H1 (cell line): ENCODE results near the gene TBC1D4. TPM values are rescaled to one million over a fixed set of nuclear protein-coding genes. Genes with fewer than 3 reads are reported as not detected.

Source experiments
- CTCF ChIA-PET: fragments of 300-600 bp; sonication (Branson Sonifier 250); formaldehyde crosslinking; loops from one replicate; lab custom pipeline; 2021; ENCODE audit not compliant: partially characterized antibody; lab: Charles Lee
- POLR2A ChIA-PET: fragments of 300-600 bp; sonication (Branson Sonifier 250); formaldehyde crosslinking; loops from one replicate; lab custom pipeline; 2021; ENCODE audit warnings: inconsistent platforms; ENCODE audit not compliant: partially characterized antibody; lab: Charles Lee
- DNase-seq, 2 experiments: peaks; one replicate each; pipeline versions ENCODE4 v3.0.0 to v3.0.0-alpha.2; 2010 to 2022; ENCODE audit warnings: low spot score in 2 of 2, low read depth in 1 of 2, mixed read lengths in 1 of 2
- FAIRE-seq: peaks from 2 replicates; lab custom pipeline; 2011; peaks lifted over from hg19 to GRCh38; lab: Jason Lieb, UNC
- H2AFZ ChIP-seq: 2 replicates; pipeline ENCODE4 v1.8.1; 2012; ENCODE audit warnings: low read length, inconsistent platforms
- H2AK5ac ChIP-seq: 2 replicates; pipeline ENCODE4 v1.6.1; 2013; ENCODE audit warnings: low read depth, low read length
- H2BK120ac ChIP-seq: replicated peaks from 2 replicates; pipeline ENCODE3; 2013; ENCODE audit warnings: low read depth, low read length, inconsistent platforms
- H2BK12ac ChIP-seq: 2 replicates; pipeline ENCODE4 v1.6.1; 2013; ENCODE audit warnings: low read depth, low read length
- H2BK15ac ChIP-seq: 2 replicates; pipeline ENCODE4 v1.6.1; 2013; ENCODE audit warnings: low read length
- H2BK20ac ChIP-seq: 2 replicates; pipeline ENCODE4 v1.6.1; 2013; ENCODE audit warnings: low read length
- H2BK5ac ChIP-seq: 2 replicates; pipeline ENCODE4 v1.6.1; 2013; ENCODE audit warnings: low read depth, low read length
- H3K14ac ChIP-seq: 2 replicates; pipeline ENCODE4 v1.6.1; 2013; ENCODE audit warnings: inconsistent platforms; ENCODE audit not compliant: insufficient read length
- H3K18ac ChIP-seq: 2 replicates; pipeline ENCODE4 v1.6.1; 2013; ENCODE audit warnings: low read length; ENCODE audit errors: extremely low read depth
- H3K23ac ChIP-seq: 2 replicates; pipeline ENCODE4 v1.6.1; 2013; ENCODE audit warnings: inconsistent platforms; ENCODE audit not compliant: insufficient read length
- H3K23me2 ChIP-seq: 2 replicates; pipeline ENCODE4 v1.6.1; 2013; ENCODE audit warnings: low read depth, low read length
- H3K27ac ChIP-seq: 2 replicates; pipeline ENCODE4 v1.6.1; 2011; ENCODE audit warnings: low read depth, low read length, inconsistent platforms
- H3K27me3 ChIP-seq, 4 experiments: replicated peaks in 1 of 4; 1 replicate in 1 of 4; 2 replicates in 3 of 4; pipeline versions ENCODE4 v1.6.1 to v1.8.1; 2011 to 2013; ENCODE audit warnings: low read length in 3 of 4, mild to moderate bottlenecking in 3 of 4, inconsistent platforms in 2 of 4, mixed read lengths in 2 of 4, moderate library complexity in 1 of 4; ENCODE audit not compliant: control insufficient read depth in 3 of 4, insufficient read depth in 3 of 4; ENCODE audit errors: extremely low read depth in 1 of 4
- H3K36me3 ChIP-seq, 4 experiments: 2 replicates each; pipeline versions ENCODE4 v1.6.1 to v1.8.1; 2011 to 2013; ENCODE audit warnings: mild to moderate bottlenecking in 4 of 4, low read length in 3 of 4, moderate library complexity in 2 of 4, control low read depth in 1 of 4, inconsistent platforms in 1 of 4; ENCODE audit not compliant: insufficient read depth in 4 of 4, control insufficient read depth in 2 of 4
- H3K4ac ChIP-seq: replicated peaks from 2 replicates; pipeline ENCODE3; 2013; ENCODE audit warnings: low read length, low read depth, mixed read lengths, inconsistent platforms; ENCODE audit not compliant: insufficient read length
- H3K4me1 ChIP-seq, 4 experiments: replicated peaks in 1 of 4; 1 replicate in 1 of 4; 2 replicates in 3 of 4; pipeline versions ENCODE4 v1.6.1 to v1.8.1; 2011 to 2013; ENCODE audit warnings: low read length in 3 of 4, inconsistent platforms in 2 of 4, mixed read lengths in 1 of 4; ENCODE audit not compliant: insufficient read depth in 4 of 4, control insufficient read depth in 3 of 4
- H3K4me2 ChIP-seq, 2 experiments: 2 replicates each; pipeline versions ENCODE4 v1.6.1 to v1.8.1; 2011 to 2013; ENCODE audit warnings: low read depth in 2 of 2, low read length in 2 of 2, control low read depth in 1 of 2, inconsistent platforms in 1 of 2, mild to moderate bottlenecking in 1 of 2; ENCODE audit not compliant: insufficient read depth in 1 of 2
- H3K4me3 ChIP-seq, 4 experiments: fragments of 200-600, 300-600 bp in 1 of 4; sonication (generic), shearing (Covaris generic), sonication (Bioruptor Twin) in 1 of 4; 2 replicates each; pipeline versions ENCODE4 v1.5.1 to v1.8.1; 2011 to 2016; ENCODE audit warnings: low read length in 4 of 4, low read depth in 3 of 4, control low read depth in 2 of 4, inconsistent platforms in 2 of 4, mild to moderate bottlenecking in 2 of 4, mixed read lengths in 1 of 4, moderate library complexity in 1 of 4; ENCODE audit not compliant: insufficient read depth in 2 of 4; ENCODE audit errors: extremely low read depth in 1 of 4
- H3K56ac ChIP-seq: replicated peaks from 2 replicates; pipeline ENCODE3; 2013; ENCODE audit warnings: low read depth, mild to moderate bottlenecking, mixed read lengths, low read length, inconsistent platforms; ENCODE audit not compliant: insufficient read length
- H3K79me1 ChIP-seq: 2 replicates; pipeline ENCODE4 v1.6.1; 2013; ENCODE audit warnings: low read depth, low read length, control low read depth
- H3K79me2 ChIP-seq, 2 experiments: 2 replicates each; pipeline versions ENCODE4 v1.6.1 to v1.8.1; 2012 to 2013; ENCODE audit warnings: low read length in 2 of 2, mild to moderate bottlenecking in 2 of 2, inconsistent platforms in 1 of 2; ENCODE audit not compliant: insufficient read depth in 2 of 2, control insufficient read depth in 1 of 2
- H3K9ac ChIP-seq, 4 experiments: replicated peaks in 1 of 4; 1 replicate in 1 of 4; 2 replicates in 3 of 4; pipeline versions ENCODE4 v1.6.1 to v1.8.1; 2011 to 2013; ENCODE audit warnings: low read depth in 3 of 4, low read length in 3 of 4, control low read depth in 2 of 4, mild to moderate bottlenecking in 2 of 4, moderate library complexity in 2 of 4, inconsistent platforms in 1 of 4; ENCODE audit errors: extremely low read depth in 1 of 4
- H3K9me3 ChIP-seq, 2 experiments: 2 replicates each; pipeline versions ENCODE4 v1.6.1 to v1.8.1; 2012 to 2013; ENCODE audit warnings: mild to moderate bottlenecking in 2 of 2, moderate library complexity in 2 of 2, control low read depth in 1 of 2, inconsistent platforms in 1 of 2, low read depth in 1 of 2, low read length in 1 of 2, mixed read lengths in 1 of 2; ENCODE audit not compliant: insufficient read depth in 2 of 2
- H4K20me1 ChIP-seq, 2 experiments: replicated peaks in 1 of 2; 2 replicates each; pipeline versions ENCODE3 to v1.8.1; 2011 to 2013; ENCODE audit warnings: inconsistent platforms in 2 of 2, low read length in 2 of 2, mild to moderate bottlenecking in 1 of 2; ENCODE audit not compliant: insufficient read depth in 2 of 2, control insufficient read depth in 1 of 2
- H4K5ac ChIP-seq: 2 replicates; pipeline ENCODE4 v1.6.1; 2013; ENCODE audit warnings: low read length, low read depth, mixed read lengths, inconsistent platforms; ENCODE audit not compliant: insufficient read length
- H4K8ac ChIP-seq: 2 replicates; pipeline ENCODE4 v1.8.0; 2013; ENCODE audit warnings: mild to moderate bottlenecking, moderate library complexity, low read length, inconsistent platforms; ENCODE audit not compliant: insufficient read depth; ENCODE audit errors: extremely low read depth
- H4K91ac ChIP-seq: replicated peaks from 2 replicates; pipeline ENCODE3; 2013; ENCODE audit warnings: low read length, mixed read lengths, inconsistent platforms; ENCODE audit not compliant: insufficient read length
- BCL11A ChIP-seq, 2 experiments: IDR thresholded peaks; one replicate each; pipeline ENCODE4 v1.6.1; 2011; ENCODE audit warnings: low read depth in 2 of 2, low read length in 2 of 2, mild to moderate bottlenecking in 2 of 2
- BRCA1 ChIP-seq: IDR thresholded peaks from 2 replicates; pipeline ENCODE4 v1.6.1; 2012; ENCODE audit warnings: low read depth, low read length, improper control_type of control experiment
- CEBPB ChIP-seq: IDR thresholded peaks from 2 replicates; pipeline ENCODE4 v1.6.1; 2012; ENCODE audit warnings: low read depth, low read length
- GABPA ChIP-seq: IDR thresholded peaks from 2 replicates; pipeline ENCODE4 v1.6.1; 2011; ENCODE audit warnings: mild to moderate bottlenecking, low read length, moderate library complexity, borderline replicate concordance; ENCODE audit not compliant: insufficient read depth
- HDAC6 ChIP-seq: IDR thresholded peaks from one replicate; pipeline ENCODE4 v1.7.1; 2012; ENCODE audit warnings: low read depth, mild to moderate bottlenecking, inconsistent platforms, low read length, moderate library complexity
- JUND ChIP-seq: IDR thresholded peaks from 2 replicates; pipeline ENCODE4 v1.6.1; 2011; ENCODE audit warnings: mild to moderate bottlenecking, improper control_type of control experiment, low read length
- KDM4A ChIP-seq: IDR thresholded peaks from one replicate; pipeline ENCODE4 v1.7.1; 2012; ENCODE audit warnings: low read depth, mild to moderate bottlenecking, moderate library complexity, low read length, inconsistent platforms; ENCODE audit not compliant: severe bottlenecking
- KDM5A ChIP-seq: fragments of 200-600 bp; IDR thresholded peaks from 2 replicates; pipeline ENCODE4 v1.7.1; 2012; ENCODE audit warnings: mild to moderate bottlenecking, low read length, inconsistent platforms, mixed read lengths
- MAFK ChIP-seq: IDR thresholded peaks from 2 replicates; pipeline ENCODE4 v1.6.1; 2012; ENCODE audit warnings: low read depth, mild to moderate bottlenecking, improper control_type of control experiment, low read length
- RAD21 ChIP-seq, 2 experiments: IDR thresholded peaks in 1 of 2; conservative IDR thresholded peaks in 1 of 2; 2 replicates each; pipeline ENCODE4 v1.6.1; 2011; ENCODE audit warnings: low read depth in 2 of 2, low read length in 2 of 2, improper control_type of control experiment in 1 of 2, inconsistent platforms in 1 of 2, mild to moderate bottlenecking in 1 of 2, moderate library complexity in 1 of 2
- SP1 ChIP-seq: IDR thresholded peaks from 2 replicates; pipeline ENCODE4 v1.6.1; 2011; ENCODE audit warnings: low read depth, low read length
- SP2 ChIP-seq: IDR thresholded peaks from 2 replicates; pipeline ENCODE4 v1.6.1; 2012; ENCODE audit warnings: mild to moderate bottlenecking, low read length, inconsistent platforms
- TAF7 ChIP-seq: optimal IDR thresholded peaks from 2 replicates; pipeline ENCODE3; 2011; ENCODE audit warnings: low read depth, mild to moderate bottlenecking, inconsistent platforms, low read length, moderate library complexity, borderline replicate concordance
- ZNF274 ChIP-seq: IDR thresholded peaks from 2 replicates; pipeline ENCODE4 v1.7.0; 2012; ENCODE audit warnings: low read length, borderline replicate concordance; ENCODE audit errors: extremely low read depth
- WGBS, 2 experiments: shearing (Covaris generic) in 1 of 2; methylation state at CpG; one replicate each; pipeline versions ENCODE4 v1.1.6 to v1.1.7; 2013 to 2015; ENCODE audit warnings: low lambda C conversion rate in 2 of 2, mixed read lengths in 2 of 2, inconsistent platforms in 1 of 2, low coverage in 1 of 2, missing lambda C conversion rate in 1 of 2; ENCODE audit not compliant: insufficient replicate concordance in 2 of 2, insufficient coverage in 1 of 2, insufficient read length in 1 of 2; ENCODE audit errors: extremely low coverage in 1 of 2, missing lambda C conversion rate in 1 of 2; 5-methylcytosine and 5-hydroxymethylcytosine counted together
- polyA plus RNA-seq, 7 experiments: library from polyadenylated mRNA; depleted of rRNA in 3 of 7; stranded (reverse) in 5 of 7; unstranded in 2 of 7; fragments of >200 nt in 5 of 7; fragments of 200-250 nt in 2 of 7; gene quantifications; 1 replicate in 5 of 7; 2 replicates in 1 of 7; 4 replicates in 1 of 7; pipeline versions ENCODE4 v1.2.1 to v1.2.3, GENCODE V29; 2011 to 2013; ENCODE audit warnings: missing spikeins in 2 of 7, mixed read lengths in 2 of 7
- total RNA-seq: library from RNA; stranded (reverse); fragmentation: NEBNext Ultra II Directional; extraction: Animal tissue kit (Norgen Biotek cat#: 25700); gene quantifications from 2 replicates; pipeline ENCODE4 v1.2.1, GENCODE V29; 2021

Gene TBC1D4
- total and polyA plus RNA-seq, 2 of the 8 experiments (the other 6 are each of a cell fraction or from before 2014, with no cell fraction given): 16.7 to 39.0 TPM

- no peak for FAIRE-seq
- no peak overlapping the region for H3K4ac ChIP-seq
- WGBS, 2 experiments: 89% methylated on average over 8 of the region's 8 CpGs; no CpG with 5 or more reads in 1 of the 2 experiments
Measured at GRCh38 chr13:75452564-75452963, 29.4 kb downstream of the TBC1D4 start.

More at GRCh38 chr13:75452564-75452963, 29.4 kb downstream of the TBC1D4 start:
- TF ChIP-seq KDM4A: no peak
- TF ChIP-seq GABPA: no peak
- TF ChIP-seq HDAC6: no peak
- TF ChIP-seq BRCA1: no peak
- no peak for TF ChIP-seq BCL11A (IDR thresholded peaks at IDR 0.05; ENCODE audit: low read depth in 2 of 2, low read length in 2 of 2)
- TF ChIP-seq RAD21 (IDR thresholded peaks at IDR 0.05 in 1 of 2, conservative IDR thresholded peaks at IDR 0.05 in 1 of 2; ENCODE audit: low read depth in 2 of 2, low read length in 2 of 2): no peak
- TF ChIP-seq ZNF274: no peak
- TF ChIP-seq TAF7: no peak
- no peak for TF ChIP-seq CEBPB
- TF ChIP-seq SP1: no peak
- TF ChIP-seq JUND: no peak
- no peak for TF ChIP-seq MAFK
- TF ChIP-seq KDM5A: no peak
- TF ChIP-seq SP2: no peak
- Histone ChIP-seq H3K4me2 (no peak overlapping the region), H4K91ac (no peak overlapping the region), H2AK5ac (no peak overlapping the region), H4K20me1 (no peaks in the 10 kb centered on the region), H4K5ac (no peak overlapping the region), H3K14ac (no peak overlapping the region), H2BK15ac (no peak overlapping the region), H3K23ac (no peak overlapping the region), H2AFZ (no peak overlapping the region), H2BK12ac (no peak overlapping the region), H2BK20ac (no peak overlapping the region), H3K27ac (no peak overlapping the region), H3K79me2 (peaks cover 0 to 10% of the 10 kb centered on the region in 2 experiments; a peak in 2 of 4 replicates), H3K36me3 (no peaks in the 10 kb centered on the region; a peak in 1 of 8 replicates), H3K18ac (no peak overlapping the region), H3K79me1 (no peaks in the 10 kb centered on the region), H2BK5ac (no peak overlapping the region), H4K8ac (no peak overlapping the region), H3K27me3 (no peaks in the 10 kb centered on the region), H3K56ac (no peak overlapping the region), H3K4me3 (no peak overlapping the region), H3K23me2 (no peaks in the 10 kb centered on the region), H3K4me1 (peaks cover 0 to 2% (median 0%) of the 10 kb centered on the region in 4 experiments; a peak in 1 of 7 replicates), H2BK120ac (no peak overlapping the region), H3K9ac (no peak overlapping the region), H3K9me3 (peaks cover 0 to 3% of the 10 kb centered on the region in 2 experiments; a peak in 1 of 4 replicates)
- ChIA-PET POLR2A (no interaction called here), CTCF (no interaction called here)
- DNase-seq: no peak
